Measurements from ENCODE around the gene SLC22A15.

GRCh38 chr1:116031302-116031835 is 55.1 kb downstream of the SLC22A15 start:
- TF ChIP-seq POLR2AphosphoS5 (IDR thresholded peaks at IDR 0.05; ENCODE audit: insufficient read depth in 1 of 2, low read depth in 1 of 2): no peak
- TF ChIP-seq CTCF (IDR thresholded peaks at IDR 0.05): no peak
